HepG2 (cell line): Measurements from ENCODE around the gene OR13C8. TPM values are rescaled to one million over a fixed set of nuclear protein-coding genes. Genes with fewer than 3 reads are reported as not detected.

ENCODE experiments used
- ATAC-seq: fragments of 200-7000 bp; cut with Tn5 transposase; 3 replicates; pipeline ENCODE4 v1.9.1; 2020; ENCODE audit warnings: mild to moderate bottlenecking, moderate library complexity
- BruUV-seq: library from RNA; stranded (reverse); fragments of 400-500 nt; replicated peaks from 2 replicates; lab custom pipeline; 2021; lab: Mats Ljungman, UMichigan
- CTCF ChIA-PET: fragments of 300-600 bp; formaldehyde crosslinking; extraction: SDS; loops from one replicate; lab custom pipeline; 2021; ENCODE audit warnings: low total read pairs, inconsistent platforms, low intra/inter-chr PET ratio; lab: Yijun Ruan, JAX
- POLR2A ChIA-PET: fragments of 350-600 bp; sonication (Branson Sonifier 250); formaldehyde crosslinking; loops from one replicate; lab custom pipeline; 2020; ENCODE audit warnings: antibody characterized with exemption, inconsistent platforms; lab: Yijun Ruan, JAX
- DNase-seq: peaks from one replicate; pipeline ENCODE4 v3.0.0-alpha.2; 2015; ENCODE audit warnings: low spot score
- FAIRE-seq: peaks from 3 replicates; lab custom pipeline; 2011; peaks lifted over from hg19 to GRCh38; lab: Jason Lieb, UNC
- H2AFZ ChIP-seq: one replicate; pipeline ENCODE4 v1.6.1; 2011; ENCODE audit warnings: low read length, inconsistent platforms
- H3K27ac ChIP-seq: fragments of 300-600 bp; 3 replicates; pipeline ENCODE4 v1.8.0; 2011; ENCODE audit warnings: mixed run types, mild to moderate bottlenecking, mixed read lengths, low read length, inconsistent platforms; ENCODE audit not compliant: insufficient read depth; ENCODE audit errors: extremely low read length
- H3K27me3 ChIP-seq, 2 experiments: fragments of 200-600 bp in 1 of 2; 2 replicates in 1 of 2; 3 replicates in 1 of 2; pipeline versions ENCODE4 v1.6.0 to v1.8.0; 2011; ENCODE audit warnings: low read length in 2 of 2, mild to moderate bottlenecking in 2 of 2, moderate library complexity in 2 of 2, inconsistent platforms in 1 of 2; ENCODE audit not compliant: insufficient read depth in 2 of 2, control insufficient read depth in 1 of 2
- H3K36me3 ChIP-seq, 2 experiments: fragments of 200-600 bp in 1 of 2; replicated peaks in 1 of 2; 2 replicates in 1 of 2; 3 replicates in 1 of 2; pipeline versions ENCODE4 v1.5.1 to v1.8.0; 2011; ENCODE audit warnings: low read length in 2 of 2, inconsistent platforms in 1 of 2; ENCODE audit not compliant: insufficient read depth in 2 of 2, control insufficient read depth in 1 of 2
- H3K4me1 ChIP-seq: 2 replicates; pipeline ENCODE4 v1.5.1; 2012; ENCODE audit warnings: low read length, inconsistent platforms; ENCODE audit not compliant: insufficient read depth
- H3K4me2 ChIP-seq: 2 replicates; pipeline ENCODE4 v1.6.0; 2011; ENCODE audit warnings: low read depth, low read length, inconsistent platforms
- H3K4me3 ChIP-seq, 3 experiments: fragments of 200-600 bp in 1 of 3; sonication (generic), shearing (Covaris generic) in 1 of 3; replicated peaks in 1 of 3; 2 replicates each; pipeline ENCODE4 v1.5.1; 2011 to 2016; ENCODE audit warnings: low read length in 3 of 3, inconsistent platforms in 2 of 3, low read depth in 2 of 3, mild to moderate bottlenecking in 2 of 3, control low read depth in 1 of 3, mixed read lengths in 1 of 3; ENCODE audit not compliant: insufficient read depth in 1 of 3
- H3K79me2 ChIP-seq: one replicate; pipeline ENCODE4 v1.6.1; 2011; ENCODE audit warnings: low read length, inconsistent platforms; ENCODE audit not compliant: insufficient read depth
- H3K9ac ChIP-seq: 2 replicates; pipeline ENCODE4 v1.6.0; 2011; ENCODE audit warnings: mild to moderate bottlenecking, low read depth, low read length, inconsistent platforms; ENCODE audit not compliant: insufficient read depth
- H3K9me3 ChIP-seq: 2 replicates; pipeline ENCODE4 v1.5.1; 2012; ENCODE audit warnings: mild to moderate bottlenecking, low read length
- H4K20me1 ChIP-seq: 2 replicates; pipeline ENCODE4 v1.6.0; 2011; ENCODE audit warnings: inconsistent platforms, mild to moderate bottlenecking, low read length, moderate library complexity; ENCODE audit not compliant: insufficient read depth
- ARNT ChIP-seq: fragments of 450-650 bp; IDR thresholded peaks from 2 replicates; pipeline ENCODE4 v1.6.1; 2017
- GMEB1 ChIP-seq: sonication (generic); formaldehyde crosslinking; IDR thresholded peaks from 2 replicates; pipeline ENCODE4 v1.5.1; 2020; ENCODE audit warnings: missing genetic modification reagents, mild to moderate bottlenecking, borderline replicate concordance
- IRF9 ChIP-seq: sonication (generic); formaldehyde crosslinking; IDR thresholded peaks from 2 replicates; pipeline ENCODE4 v1.8.0; 2022; ENCODE audit warnings: missing genetic modification reagents, mild to moderate bottlenecking, borderline replicate concordance
- KDM1A ChIP-seq: IDR thresholded peaks from 2 replicates; pipeline ENCODE4 v1.6.1; 2016; ENCODE audit warnings: missing compliant biosample characterization
- MIXL1 ChIP-seq: IDR thresholded peaks from 2 replicates; pipeline ENCODE4 v1.6.1; 2016
- MNT ChIP-seq: fragments of 450-650 bp; IDR thresholded peaks from 2 replicates; pipeline ENCODE4 v1.6.1; 2016
- RBM22 ChIP-seq: fragments of 200-400 bp; formaldehyde crosslinking; optimal IDR thresholded peaks from 2 replicates; pipeline ENCODE3; 2017; ENCODE audit warnings: mild to moderate bottlenecking, low read length, moderate library complexity
- RFX5 ChIP-seq: IDR thresholded peaks from 2 replicates; pipeline ENCODE4 v1.6.1; 2011; ENCODE audit warnings: low read depth, low read length, improper control_type of control experiment
- TBP ChIP-seq: sonication (generic); formaldehyde crosslinking; IDR thresholded peaks from 2 replicates; pipeline ENCODE4 v1.5.0; 2020; ENCODE audit warnings: missing genetic modification reagents
- TEAD2 ChIP-seq: sonication (generic); formaldehyde crosslinking; IDR thresholded peaks from 2 replicates; pipeline ENCODE4 v1.9.0; 2021; ENCODE audit warnings: missing genetic modification reagents
- TFE3 ChIP-seq: IDR thresholded peaks from 2 replicates; pipeline ENCODE4 v1.6.1; 2016
- ZNF280B ChIP-seq: sonication (generic); formaldehyde crosslinking; IDR thresholded peaks from 2 replicates; pipeline ENCODE4 v1.5.0; 2020; ENCODE audit warnings: missing genetic modification reagents, mild to moderate bottlenecking, borderline replicate concordance
- ZNF432 ChIP-seq: sonication (generic); formaldehyde crosslinking; IDR thresholded peaks from 2 replicates; pipeline ENCODE4 v1.5.0; 2020; ENCODE audit warnings: missing genetic modification reagents, mild to moderate bottlenecking, borderline replicate concordance
- ZNF563 ChIP-seq: sonication (generic); formaldehyde crosslinking; IDR thresholded peaks from 2 replicates; pipeline ENCODE4 v1.8.0; 2022; ENCODE audit warnings: mild to moderate bottlenecking, moderate library complexity, missing genetic modification reagents
- ZNF615 ChIP-seq: sonication (generic); formaldehyde crosslinking; IDR thresholded peaks from 2 replicates; pipeline ENCODE4 v1.5.0; 2020; ENCODE audit warnings: mild to moderate bottlenecking, missing genetic modification reagents, borderline replicate concordance
- ZNF749 ChIP-seq: sonication (generic); formaldehyde crosslinking; IDR thresholded peaks from 2 replicates; pipeline ENCODE4 v1.8.0; 2022; ENCODE audit warnings: mild to moderate bottlenecking, missing genetic modification reagents, moderate library complexity, borderline replicate concordance
- ZSCAN12 ChIP-seq: sonication (generic); formaldehyde crosslinking; IDR thresholded peaks from 2 replicates; pipeline ENCODE4 v1.9.0; 2021; ENCODE audit warnings: mild to moderate bottlenecking, missing genetic modification reagents
- WGBS: methylation state at CpG from one replicate; pipeline ENCODE4 v1.1.6; 2017; ENCODE audit warnings: low lambda C conversion rate; 5-methylcytosine and 5-hydroxymethylcytosine counted together
- in situ Hi-C: cut with HindIII; loops from 2 replicates; pipeline ENCODE4 v1.10.0; 2017; ENCODE audit warnings: low pct_unique_long_range_greater_than_20kb; ENCODE audit not compliant: extremely low pct_ligation_motif_present
- intact Hi-C: fragments of 100-400 bp; cut with micrococcal nuclease; formaldehyde crosslinking; loops from one replicate; pipeline ENCODE4 v1.10.0; 2022; ENCODE audit not compliant: unreplicated experiment
- polyA plus RNA-seq, 8 experiments: library from polyadenylated mRNA; depleted of rRNA in 3 of 8; stranded (reverse) in 7 of 8; unstranded in 1 of 8; fragments of >200 nt; fragmentation: Illumina TruSeq in 4 of 8; extraction: Trizol in 4 of 8; gene quantifications; 2 replicates each; pipeline versions ENCODE4 v1.2.1 to v1.2.3, GENCODE V29; 2011 to 2016; ENCODE audit warnings: low read depth in 4 of 8, missing spikeins in 1 of 8, mixed read lengths in 1 of 8; ENCODE audit not compliant: insufficient read depth in 1 of 8
- total RNA-seq, 5 experiments: library from RNA; depleted of rRNA; stranded (reverse); fragments of >200 nt; fragmentation: Illumina TruSeq; extraction: Trizol; gene quantifications; 2 replicates each; pipeline ENCODE4 v1.2.3, GENCODE V29; 2016; ENCODE audit warnings: low read depth in 1 of 5

OR13C8 gene
- total and polyA plus RNA-seq, 2 of the 13 experiments (the other 11 are each of a cell fraction or from before 2014, with no cell fraction given): not detected

GRCh38 chr9:104606152-104606551 is 37.2 kb downstream of the OR13C8 start (continued):
- TF ChIP-seq MNT: no peak
- no peak for TF ChIP-seq ZNF432 (CRISPR knock-in tag)

GRCh38 chr9:104608336-104608735 is 39.4 kb downstream of the OR13C8 start:
- H3K4me2 ChIP-seq: no peak overlapping the region
- H3K27me3 ChIP-seq: no peaks in the 10 kb centered on the region
- in situ Hi-C loops (no loop called here), intact Hi-C loops (no loop called here)
- H3K36me3 ChIP-seq: no peaks in the 10 kb centered on the region
- H2AFZ ChIP-seq: no peak overlapping the region
- H3K79me2 ChIP-seq: no peaks in the 10 kb centered on the region
- no peak overlapping the region for H3K27ac ChIP-seq
- H3K9ac ChIP-seq: no peak overlapping the region
- ChIA-PET POLR2A (no interaction called here), CTCF (no interaction called here)
- DNase-seq: no peak
- BruUV-seq: no TSS peak
- WGBS: 2% methylated on average over 1 of the region's 1 CpG
- FAIRE-seq: no peak
- no peaks in the 10 kb centered on the region for H3K9me3 ChIP-seq
- H3K4me3 ChIP-seq: no peak overlapping the region
- TF ChIP-seq ARNT: no peak
- no peak for TF ChIP-seq IRF9 (CRISPR knock-in tag)
- no peak for TF ChIP-seq ZNF563 (CRISPR knock-in tag)
- no peak for TF ChIP-seq MIXL1 (CRISPR knock-in tag)
- TF ChIP-seq ZNF280B (CRISPR knock-in tag): no peak
- TF ChIP-seq TFE3 (CRISPR knock-in tag): no peak
- no peak for TF ChIP-seq ZNF615 (CRISPR knock-in tag)
- no peak for TF ChIP-seq GMEB1 (CRISPR knock-in tag)
- no peak for TF ChIP-seq RFX5
- no peak for TF ChIP-seq RBM22
- no peak for TF ChIP-seq ZSCAN12 (CRISPR knock-in tag)
- no peak for TF ChIP-seq KDM1A (CRISPR knock-in tag)
- TF ChIP-seq TBP (CRISPR knock-in tag): no peak
- no peak for TF ChIP-seq TEAD2
- no peak for TF ChIP-seq ZNF749
- H3K4me1 ChIP-seq: no peaks in the 10 kb centered on the region
- H4K20me1 ChIP-seq: no peaks in the 10 kb centered on the region
- no peak for ATAC-seq
